ENCODE data around the gene PLBD1.

GRCh38 chr12:14560904-14561574 is 6.6 kb downstream of the PLBD1 start:
- TF ChIP-seq, protein P1, sequence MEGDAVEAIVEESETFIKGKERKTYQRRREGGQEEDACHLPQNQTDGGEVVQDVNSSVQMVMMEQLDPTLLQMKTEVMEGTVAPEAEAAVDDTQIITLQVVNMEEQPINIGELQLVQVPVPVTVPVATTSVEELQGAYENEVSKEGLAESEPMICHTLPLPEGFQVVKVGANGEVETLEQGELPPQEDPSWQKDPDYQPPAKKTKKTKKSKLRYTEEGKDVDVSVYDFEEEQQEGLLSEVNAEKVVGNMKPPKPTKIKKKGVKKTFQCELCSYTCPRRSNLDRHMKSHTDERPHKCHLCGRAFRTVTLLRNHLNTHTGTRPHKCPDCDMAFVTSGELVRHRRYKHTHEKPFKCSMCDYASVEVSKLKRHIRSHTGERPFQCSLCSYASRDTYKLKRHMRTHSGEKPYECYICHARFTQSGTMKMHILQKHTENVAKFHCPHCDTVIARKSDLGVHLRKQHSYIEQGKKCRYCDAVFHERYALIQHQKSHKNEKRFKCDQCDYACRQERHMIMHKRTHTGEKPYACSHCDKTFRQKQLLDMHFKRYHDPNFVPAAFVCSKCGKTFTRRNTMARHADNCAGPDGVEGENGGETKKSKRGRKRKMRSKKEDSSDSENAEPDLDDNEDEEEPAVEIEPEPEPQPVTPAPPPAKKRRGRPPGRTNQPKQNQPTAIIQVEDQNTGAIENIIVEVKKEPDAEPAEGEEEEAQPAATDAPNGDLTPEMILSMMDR (conservative IDR thresholded peaks at IDR 0.05; ENCODE audit: low read depth, low read length): no peak
- TF ChIP-seq EZH2 (IDR thresholded peaks at IDR 0.05; ENCODE audit: borderline replicate concordance, low read depth, low read length, poor library complexity, severe bottlenecking): no peak

Measured in A673 (cell line).